Natural killer cell (primary cell): Measurements from ENCODE around the gene LYPD8. TPM values are rescaled to one million over a fixed set of nuclear protein-coding genes. Genes with fewer than 3 reads are reported as not detected.
A peak's percentile ranks its signal among the peaks of the same experiment; 100 is the strongest.

Experiments
- ATAC-seq, 3 donors: fragments of 150-1000 bp in 2 of 3; fragments of 200-7000 bp in 1 of 3; cut with Tn5 transposase; 1 replicate in 1 of 3; 2 replicates in 2 of 3; pipeline ENCODE4 v1.10.0; 2021; ENCODE audit warnings: mild to moderate bottlenecking in 2 of 3, moderate library complexity in 2 of 3
- DNase-seq, 2 donors: peaks; one replicate each; pipeline versions ENCODE4 v3.0.0 to v3.0.0-alpha.2; 2013 to 2021; ENCODE audit warnings: mixed read lengths in 1 of 2
- H3K27ac ChIP-seq: one replicate; pipeline ENCODE4 v1.5.1; 2013; ENCODE audit warnings: mild to moderate bottlenecking, low read length
- H3K27me3 ChIP-seq: one replicate; pipeline ENCODE4 v1.6.1; 2013; ENCODE audit warnings: low read length; ENCODE audit not compliant: control insufficient read depth, insufficient read depth
- H3K36me3 ChIP-seq: one replicate; pipeline ENCODE4 v1.6.1; 2013; ENCODE audit warnings: low read length; ENCODE audit not compliant: control insufficient read depth, insufficient read depth
- H3K4me1 ChIP-seq: one replicate; pipeline ENCODE4 v1.6.1; 2013; ENCODE audit warnings: low read length; ENCODE audit not compliant: control insufficient read depth, insufficient read depth
- H3K4me3 ChIP-seq: one replicate; pipeline ENCODE4 v1.5.1; 2013; ENCODE audit warnings: low read length
- H3K9me3 ChIP-seq: one replicate; pipeline ENCODE4 v1.6.1; 2013; ENCODE audit warnings: low read length; ENCODE audit not compliant: control insufficient read depth, insufficient read depth
- H3K27ac Mint-ChIP-seq, 2 donors: one replicate each; pipeline ENCODE4 v1.8.0; 2022; ENCODE audit warnings: mild to moderate bottlenecking in 2 of 2, mixed read lengths in 2 of 2, moderate library complexity in 1 of 2
- H3K27me3 Mint-ChIP-seq, 2 donors: one replicate each; pipeline ENCODE4 v1.8.0; 2022; ENCODE audit warnings: low read depth in 2 of 2, mixed read lengths in 2 of 2
- H3K36me3 Mint-ChIP-seq: one replicate; pipeline ENCODE4 v1.8.0; 2022; ENCODE audit warnings: mixed read lengths
- H3K4me1 Mint-ChIP-seq, 2 donors: one replicate each; pipeline ENCODE4 v1.8.0; 2022; ENCODE audit warnings: mixed read lengths in 2 of 2
- H3K4me3 Mint-ChIP-seq: one replicate; pipeline ENCODE4 v1.8.0; 2022; ENCODE audit warnings: mild to moderate bottlenecking, moderate library complexity, mixed read lengths
- H3K9me3 Mint-ChIP-seq, 2 donors: one replicate each; pipeline ENCODE4 v1.8.0; 2022; ENCODE audit warnings: mixed read lengths in 2 of 2
- CTCF ChIP-seq: fragments of 200-600 bp; IDR thresholded peaks from one replicate; pipeline ENCODE4 v1.8.0; 2022; ENCODE audit warnings: antibody characterized with exemption
- WGBS: methylation state at CpG from one replicate; pipeline ENCODE4 v1.1.7; 2013; ENCODE audit warnings: missing lambda C conversion rate; ENCODE audit not compliant: insufficient coverage; 5-methylcytosine and 5-hydroxymethylcytosine counted together
- intact Hi-C: fragments of 100-400 bp; cut with micrococcal nuclease; formaldehyde crosslinking; loops from one replicate; pipeline ENCODE4 v1.14.2; 2022
- total RNA-seq, 4 donors: library from RNA; stranded (reverse); fragments of 120-200 nt in 1 of 4; gene quantifications; one replicate each; pipeline versions ENCODE4 v1.2.3 to v1.2.4, GENCODE V29; 2013 to 2022

LYPD8 gene
- total RNA-seq, 3 donors from 2014 or later (not counting 1 experiment from before 2014, with no cell fraction given), result not detected

- peaks cover 3 to 7% of the 10 kb centered on the region in 2 donors for H3K27me3 Mint-ChIP-seq
- no peak for TF ChIP-seq CTCF
- no peaks in the 10 kb centered on the region for H3K4me1 Mint-ChIP-seq
- WGBS, result 75% methylated on average over 16 of the region's 16 CpGs
- intact Hi-C loops, result no loop called here
- H3K27ac Mint-ChIP-seq, result no peak overlapping the region
- peaks cover 0 to 4% of the 10 kb centered on the region in 2 donors for H3K9me3 Mint-ChIP-seq
- DNase-seq (no peak), ATAC-seq (peak in 1 of 3 donors; percentile 19)
- Histone ChIP-seq H3K9me3 (no peaks in the 10 kb centered on the region), H3K36me3 (no peaks in the 10 kb centered on the region), H3K27ac (no peak overlapping the region), H3K4me1 (no peaks in the 10 kb centered on the region), H3K4me3 (no peak overlapping the region), H3K27me3 (no peaks in the 10 kb centered on the region)
- H3K36me3 Mint-ChIP-seq, result no peaks in the 10 kb centered on the region
- no peak overlapping the region for H3K4me3 Mint-ChIP-seq
Measured at GRCh38 chr1:248739572-248740205, 15.9 kb downstream of the LYPD8 start.

- H3K4me1 Mint-ChIP-seq, result no peaks in the 10 kb centered on the region
- no peak for TF ChIP-seq CTCF
- 81% methylated on average over 6 of the region's 6 CpGs for WGBS
- Histone ChIP-seq H3K36me3 (no peaks in the 10 kb centered on the region), H3K27ac (no peak overlapping the region), H3K27me3 (no peaks in the 10 kb centered on the region), H3K9me3 (no peaks in the 10 kb centered on the region), H3K4me1 (no peaks in the 10 kb centered on the region), H3K4me3 (no peak overlapping the region)
- peaks cover 0 to 4% of the 10 kb centered on the region in 2 donors for H3K9me3 Mint-ChIP-seq
- intact Hi-C loops, result no loop called here
- ATAC-seq (no peak), DNase-seq (no peak)
- peaks cover 7 to 9% of the 10 kb centered on the region in 2 donors for H3K27me3 Mint-ChIP-seq
- H3K4me3 Mint-ChIP-seq, result no peak overlapping the region
- no peaks in the 10 kb centered on the region for H3K36me3 Mint-ChIP-seq
- no peak overlapping the region for H3K27ac Mint-ChIP-seq
Measured at GRCh38 chr1:248737457-248737856, 18.1 kb downstream of the LYPD8 start.

GRCh38 chr1:248736977-248737376 is 18.6 kb downstream of the LYPD8 start:
- WGBS, result 75% methylated on average over 4 of the region's 4 CpGs
- no peaks in the 10 kb centered on the region for H3K27me3 ChIP-seq

More at GRCh38 chr1:248736977-248737376, 18.6 kb downstream of the LYPD8 start:
- intact Hi-C loops, result no loop called here
- Histone ChIP-seq H3K4me1 (no peaks in the 10 kb centered on the region), H3K9me3 (no peaks in the 10 kb centered on the region), H3K27ac (no peak overlapping the region), H3K4me3 (no peak overlapping the region), H3K36me3 (no peaks in the 10 kb centered on the region)
- Mint-ChIP-seq H3K4me1 (no peaks in the 10 kb centered on the region), H3K27ac (no peak overlapping the region), H3K27me3 (peaks cover 7 to 8% of the 10 kb centered on the region in 2 donors), H3K36me3 (no peaks in the 10 kb centered on the region), H3K9me3 (peaks cover 0 to 4% of the 10 kb centered on the region in 2 donors), H3K4me3 (no peak overlapping the region)
- TF ChIP-seq CTCF, result no peak
- DNase-seq, result no peak
- ATAC-seq, result no peak
